WTC11 (cell line): ENCODE data around the gene CTIF. TPM values are rescaled to one million over a fixed set of nuclear protein-coding genes. Genes with fewer than 3 reads are reported as not detected.

Experiments
- ATAC-seq: fragments of 200-7000 bp; cut with Tn5 transposase; 2 replicates; pipeline ENCODE4 v1.10.0; 2021; ENCODE audit warnings: mild to moderate bottlenecking, moderate library complexity
- CTCF ChIA-PET: fragments of 300-600 bp; sonication (Branson Sonifier 250); formaldehyde crosslinking; loops from one replicate; lab custom pipeline; 2021; ENCODE audit warnings: antibody characterized with exemption; lab: Charles Lee
- POLR2A ChIA-PET: fragments of 350-600 bp; sonication (Branson Sonifier 250); formaldehyde crosslinking; loops from one replicate; lab custom pipeline; 2021; ENCODE audit warnings: antibody characterized with exemption; lab: Charles Lee
- DNase-seq: peaks from one replicate; pipeline ENCODE4 v3.0.0; 2021; ENCODE audit warnings: low spot score
- H3K27ac Mint-ChIP-seq: 2 replicates; pipeline ENCODE4 v1.8.0; 2021; ENCODE audit warnings: mixed read lengths
- H3K27me3 Mint-ChIP-seq: 2 replicates; pipeline ENCODE4 v1.8.0; 2021; ENCODE audit warnings: low read depth, mild to moderate bottlenecking, moderate library complexity, mixed read lengths
- H3K36me3 Mint-ChIP-seq: 2 replicates; pipeline ENCODE4 v1.8.0; 2021; ENCODE audit warnings: mixed read lengths
- H3K4me1 Mint-ChIP-seq: 2 replicates; pipeline ENCODE4 v1.8.0; 2022; ENCODE audit warnings: mixed read lengths
- H3K4me3 Mint-ChIP-seq: 2 replicates; pipeline ENCODE4 v1.8.0; 2021; ENCODE audit warnings: mild to moderate bottlenecking, moderate library complexity, mixed read lengths
- H3K9me3 Mint-ChIP-seq: 2 replicates; pipeline ENCODE4 v1.8.0; 2021; ENCODE audit warnings: mixed read lengths
- AFF4 ChIP-seq: sonication (generic); formaldehyde crosslinking; IDR thresholded peaks from 2 replicates; pipeline ENCODE4 v1.8.1; 2023; ENCODE audit warnings: mild to moderate bottlenecking, missing genetic modification reagents, borderline replicate concordance
- ATF1 ChIP-seq: sonication (generic); formaldehyde crosslinking; IDR thresholded peaks from 2 replicates; pipeline ENCODE4 v1.8.1; 2023; ENCODE audit warnings: mild to moderate bottlenecking, moderate library complexity, missing genetic modification reagents
- CREB1 ChIP-seq: sonication (generic); formaldehyde crosslinking; IDR thresholded peaks from 2 replicates; pipeline ENCODE4 v1.8.0; 2023; ENCODE audit warnings: mild to moderate bottlenecking, missing genetic modification reagents
- ESRRA ChIP-seq: sonication (generic); formaldehyde crosslinking; IDR thresholded peaks from 2 replicates; pipeline ENCODE4 v1.8.1; 2022; ENCODE audit warnings: mild to moderate bottlenecking, missing genetic modification reagents, borderline replicate concordance
- MLX ChIP-seq: sonication (generic); formaldehyde crosslinking; IDR thresholded peaks from 2 replicates; pipeline ENCODE4 v1.8.1; 2023; ENCODE audit warnings: mild to moderate bottlenecking, missing genetic modification reagents, moderate library complexity
- NFE2L1 ChIP-seq: sonication (generic); formaldehyde crosslinking; IDR thresholded peaks from 2 replicates; pipeline ENCODE4 v1.8.1; 2023; ENCODE audit warnings: missing genetic modification reagents
- OVOL2 ChIP-seq: fragments of 250-450 bp; sonication (Bioruptor Pico); IDR thresholded peaks from 2 replicates; pipeline ENCODE4 v1.9.0; 2021; ENCODE audit warnings: mild to moderate bottlenecking, borderline replicate concordance
- RELA ChIP-seq: sonication (generic); formaldehyde crosslinking; IDR thresholded peaks from 2 replicates; pipeline ENCODE4 v1.8.1; 2022; ENCODE audit warnings: missing genetic modification reagents, mild to moderate bottlenecking, borderline replicate concordance
- SMAD4 ChIP-seq: sonication (generic); formaldehyde crosslinking; IDR thresholded peaks from 2 replicates; pipeline ENCODE4 v1.8.0; 2022; ENCODE audit warnings: mild to moderate bottlenecking, missing genetic modification reagents
- SP1 ChIP-seq: sonication (generic); formaldehyde crosslinking; conservative IDR thresholded peaks from 2 replicates; pipeline ENCODE4 v1.8.1; 2022; ENCODE audit warnings: missing genetic modification reagents
- ZNF219 ChIP-seq: sonication (generic); formaldehyde crosslinking; IDR thresholded peaks from 2 replicates; pipeline ENCODE4 v1.8.0; 2023; ENCODE audit warnings: missing genetic modification reagents, mild to moderate bottlenecking, borderline replicate concordance
- ZNF232 ChIP-seq: sonication (generic); formaldehyde crosslinking; IDR thresholded peaks from 2 replicates; pipeline ENCODE4 v1.8.0; 2022; ENCODE audit warnings: mild to moderate bottlenecking, missing genetic modification reagents
- ZNF423 ChIP-seq: fragments of 250-450 bp; sonication (Bioruptor Pico); IDR thresholded peaks from 2 replicates; pipeline ENCODE4 v2.1.2; 2022; ENCODE audit warnings: mild to moderate bottlenecking, moderate library complexity
- total RNA-seq: library from RNA; stranded (reverse); gene quantifications from 3 replicates; pipeline ENCODE4 v1.2.3, GENCODE V29; 2021
- TF ChIP-seq, protein P1 (sequence below): fragments of 250-450 bp; sonication (Bioruptor Pico); conservative IDR thresholded peaks from 2 replicates; pipeline ENCODE4 v1.9.0; 2021; ENCODE audit warnings: mild to moderate bottlenecking
- TF ChIP-seq, protein P2 (sequence below): fragments of 250-450 bp; sonication (Bioruptor Pico); IDR thresholded peaks from 2 replicates; pipeline ENCODE4 v2.1.2; 2022; ENCODE audit warnings: mild to moderate bottlenecking, moderate library complexity
- TF ChIP-seq, protein P3 (sequence below): sonication (generic); formaldehyde crosslinking; IDR thresholded peaks from 2 replicates; pipeline ENCODE4 v1.8.1; 2023; ENCODE audit warnings: mild to moderate bottlenecking, missing genetic modification reagents
- TF ChIP-seq, protein P4 (sequence below): sonication (generic); formaldehyde crosslinking; IDR thresholded peaks from 2 replicates; pipeline ENCODE4 v1.8.0; 2022; ENCODE audit warnings: mild to moderate bottlenecking, missing genetic modification reagents
- TF ChIP-seq, protein P5 (sequence below): fragments of 250-450 bp; sonication (Bioruptor Pico); IDR thresholded peaks from 2 replicates; pipeline ENCODE4 v1.9.0; 2021; ENCODE audit warnings: mild to moderate bottlenecking, borderline replicate concordance
- TF ChIP-seq, protein P6 (sequence below): sonication (generic); formaldehyde crosslinking; IDR thresholded peaks from 2 replicates; pipeline ENCODE4 v1.8.1; 2022; ENCODE audit warnings: low read depth, missing genetic modification reagents, borderline replicate concordance

Gene CTIF
- total RNA-seq, 1 experiment from 2014 or later: 28.5 TPM

GRCh38 chr18:48683197-48683596, 144.4 kb downstream of the CTIF start (continued):
- no peak for TF ChIP-seq AFF4 (CRISPR knock-in tag)
- no peak for TF ChIP-seq OVOL2 (CRISPR knock-in tag)
- TF ChIP-seq, protein P1, sequence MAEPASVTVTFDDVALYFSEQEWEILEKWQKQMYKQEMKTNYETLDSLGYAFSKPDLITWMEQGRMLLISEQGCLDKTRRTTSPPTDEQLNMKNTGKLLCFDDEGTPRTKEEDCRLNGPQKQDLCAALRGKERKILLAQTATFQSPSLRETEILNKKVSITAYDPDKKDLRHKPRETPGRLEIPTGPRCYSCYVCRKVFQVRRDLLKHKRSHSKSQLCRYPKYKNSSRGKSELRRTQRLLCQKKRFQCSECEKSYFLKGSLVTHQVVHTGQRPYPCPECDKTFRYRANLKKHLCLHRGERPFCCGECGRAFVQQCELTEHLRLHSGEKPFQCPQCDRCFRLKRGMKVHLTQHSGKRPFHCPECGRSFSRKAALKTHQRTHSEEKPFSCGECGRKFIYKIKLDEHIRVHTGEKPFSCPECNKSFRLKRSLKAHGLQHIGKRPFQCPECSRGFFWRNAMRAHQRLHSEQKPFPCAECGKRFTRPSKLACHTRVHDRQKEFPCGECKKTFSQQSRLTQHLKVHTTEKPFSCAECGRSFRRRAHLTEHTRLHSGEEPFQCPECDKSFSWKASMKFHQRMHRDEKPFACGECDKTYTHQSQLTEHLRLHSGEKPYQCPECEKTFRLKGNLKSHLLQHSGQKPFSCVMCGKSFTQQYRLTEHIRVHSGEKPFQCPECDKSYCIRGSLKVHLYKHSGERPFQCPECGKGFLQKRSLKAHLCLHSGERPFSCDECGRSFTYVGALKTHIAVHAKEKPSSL (CRISPR knock-in tag): no peak
- no peak for TF ChIP-seq SP1 (CRISPR knock-in tag)
- TF ChIP-seq, protein P2, sequence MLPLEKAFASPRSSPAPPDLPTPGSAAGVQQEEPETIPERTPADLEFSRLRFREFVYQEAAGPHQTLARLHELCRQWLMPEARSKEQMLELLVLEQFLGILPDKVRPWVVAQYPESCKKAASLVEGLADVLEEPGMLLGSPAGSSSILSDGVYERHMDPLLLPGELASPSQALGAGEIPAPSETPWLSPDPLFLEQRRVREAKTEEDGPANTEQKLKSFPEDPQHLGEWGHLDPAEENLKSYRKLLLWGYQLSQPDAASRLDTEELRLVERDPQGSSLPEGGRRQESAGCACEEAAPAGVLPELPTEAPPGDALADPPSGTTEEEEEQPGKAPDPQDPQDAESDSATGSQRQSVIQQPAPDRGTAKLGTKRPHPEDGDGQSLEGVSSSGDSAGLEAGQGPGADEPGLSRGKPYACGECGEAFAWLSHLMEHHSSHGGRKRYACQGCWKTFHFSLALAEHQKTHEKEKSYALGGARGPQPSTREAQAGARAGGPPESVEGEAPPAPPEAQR (CRISPR knock-in tag): no peak
- TF ChIP-seq ZNF219 (CRISPR knock-in tag): no peak
- TF ChIP-seq RELA: no peak
- no peak for TF ChIP-seq SMAD4
- no peak for TF ChIP-seq ATF1
- TF ChIP-seq, protein P3, sequence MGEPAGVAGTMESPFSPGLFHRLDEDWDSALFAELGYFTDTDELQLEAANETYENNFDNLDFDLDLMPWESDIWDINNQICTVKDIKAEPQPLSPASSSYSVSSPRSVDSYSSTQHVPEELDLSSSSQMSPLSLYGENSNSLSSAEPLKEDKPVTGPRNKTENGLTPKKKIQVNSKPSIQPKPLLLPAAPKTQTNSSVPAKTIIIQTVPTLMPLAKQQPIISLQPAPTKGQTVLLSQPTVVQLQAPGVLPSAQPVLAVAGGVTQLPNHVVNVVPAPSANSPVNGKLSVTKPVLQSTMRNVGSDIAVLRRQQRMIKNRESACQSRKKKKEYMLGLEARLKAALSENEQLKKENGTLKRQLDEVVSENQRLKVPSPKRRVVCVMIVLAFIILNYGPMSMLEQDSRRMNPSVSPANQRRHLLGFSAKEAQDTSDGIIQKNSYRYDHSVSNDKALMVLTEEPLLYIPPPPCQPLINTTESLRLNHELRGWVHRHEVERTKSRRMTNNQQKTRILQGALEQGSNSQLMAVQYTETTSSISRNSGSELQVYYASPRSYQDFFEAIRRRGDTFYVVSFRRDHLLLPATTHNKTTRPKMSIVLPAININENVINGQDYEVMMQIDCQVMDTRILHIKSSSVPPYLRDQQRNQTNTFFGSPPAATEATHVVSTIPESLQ (CRISPR knock-in tag): no peak
- no peak for TF ChIP-seq ZNF423 (CRISPR knock-in tag)

DNA sequence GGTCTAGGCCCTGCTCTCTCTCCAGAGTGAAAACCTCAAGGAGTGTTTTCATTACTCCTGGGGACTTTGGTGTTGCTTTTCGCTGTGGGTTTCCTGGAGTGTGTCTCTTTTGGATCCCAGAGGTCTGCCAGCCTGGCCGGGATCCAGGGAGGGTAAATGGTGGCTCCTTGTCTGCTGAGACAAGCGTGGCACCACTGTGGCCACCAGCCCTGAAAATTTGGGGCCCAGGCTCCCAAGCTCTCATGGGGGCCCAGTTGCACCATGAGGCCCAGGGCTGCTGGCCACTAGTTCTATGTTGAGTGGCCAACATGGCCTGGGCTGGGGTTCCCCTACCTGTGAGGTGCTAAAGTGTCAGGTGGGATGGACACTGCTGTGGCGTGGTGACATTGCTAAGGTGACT, 144.8 kb downstream of the CTIF start:
- DNase-seq: no peak
- Mint-ChIP-seq H3K9me3 (peaks cover 10% of the 10 kb centered on the region; the same call in 1 of the 2 replicates), H3K27ac (no peak overlapping the region), H3K4me3 (no peak overlapping the region), H3K27me3 (no peaks in the 10 kb centered on the region), H3K4me1 (no peaks in the 10 kb centered on the region), H3K36me3 (no peaks in the 10 kb centered on the region)
- ChIA-PET CTCF (no interaction called here), POLR2A (no interaction called here)
- ATAC-seq: no peak
- TF ChIP-seq ATF1 (no peak), ZNF232 (no peak), ESRRA (no peak), CREB1 (no peak), NFE2L1 (CRISPR knock-in tag) (no peak), MLX (no peak), ZNF423 (CRISPR knock-in tag) (no peak)
- TF ChIP-seq, protein P4, sequence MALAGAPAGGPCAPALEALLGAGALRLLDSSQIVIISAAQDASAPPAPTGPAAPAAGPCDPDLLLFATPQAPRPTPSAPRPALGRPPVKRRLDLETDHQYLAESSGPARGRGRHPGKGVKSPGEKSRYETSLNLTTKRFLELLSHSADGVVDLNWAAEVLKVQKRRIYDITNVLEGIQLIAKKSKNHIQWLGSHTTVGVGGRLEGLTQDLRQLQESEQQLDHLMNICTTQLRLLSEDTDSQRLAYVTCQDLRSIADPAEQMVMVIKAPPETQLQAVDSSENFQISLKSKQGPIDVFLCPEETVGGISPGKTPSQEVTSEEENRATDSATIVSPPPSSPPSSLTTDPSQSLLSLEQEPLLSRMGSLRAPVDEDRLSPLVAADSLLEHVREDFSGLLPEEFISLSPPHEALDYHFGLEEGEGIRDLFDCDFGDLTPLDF (CRISPR knock-in tag): no peak
- TF ChIP-seq, protein P5, sequence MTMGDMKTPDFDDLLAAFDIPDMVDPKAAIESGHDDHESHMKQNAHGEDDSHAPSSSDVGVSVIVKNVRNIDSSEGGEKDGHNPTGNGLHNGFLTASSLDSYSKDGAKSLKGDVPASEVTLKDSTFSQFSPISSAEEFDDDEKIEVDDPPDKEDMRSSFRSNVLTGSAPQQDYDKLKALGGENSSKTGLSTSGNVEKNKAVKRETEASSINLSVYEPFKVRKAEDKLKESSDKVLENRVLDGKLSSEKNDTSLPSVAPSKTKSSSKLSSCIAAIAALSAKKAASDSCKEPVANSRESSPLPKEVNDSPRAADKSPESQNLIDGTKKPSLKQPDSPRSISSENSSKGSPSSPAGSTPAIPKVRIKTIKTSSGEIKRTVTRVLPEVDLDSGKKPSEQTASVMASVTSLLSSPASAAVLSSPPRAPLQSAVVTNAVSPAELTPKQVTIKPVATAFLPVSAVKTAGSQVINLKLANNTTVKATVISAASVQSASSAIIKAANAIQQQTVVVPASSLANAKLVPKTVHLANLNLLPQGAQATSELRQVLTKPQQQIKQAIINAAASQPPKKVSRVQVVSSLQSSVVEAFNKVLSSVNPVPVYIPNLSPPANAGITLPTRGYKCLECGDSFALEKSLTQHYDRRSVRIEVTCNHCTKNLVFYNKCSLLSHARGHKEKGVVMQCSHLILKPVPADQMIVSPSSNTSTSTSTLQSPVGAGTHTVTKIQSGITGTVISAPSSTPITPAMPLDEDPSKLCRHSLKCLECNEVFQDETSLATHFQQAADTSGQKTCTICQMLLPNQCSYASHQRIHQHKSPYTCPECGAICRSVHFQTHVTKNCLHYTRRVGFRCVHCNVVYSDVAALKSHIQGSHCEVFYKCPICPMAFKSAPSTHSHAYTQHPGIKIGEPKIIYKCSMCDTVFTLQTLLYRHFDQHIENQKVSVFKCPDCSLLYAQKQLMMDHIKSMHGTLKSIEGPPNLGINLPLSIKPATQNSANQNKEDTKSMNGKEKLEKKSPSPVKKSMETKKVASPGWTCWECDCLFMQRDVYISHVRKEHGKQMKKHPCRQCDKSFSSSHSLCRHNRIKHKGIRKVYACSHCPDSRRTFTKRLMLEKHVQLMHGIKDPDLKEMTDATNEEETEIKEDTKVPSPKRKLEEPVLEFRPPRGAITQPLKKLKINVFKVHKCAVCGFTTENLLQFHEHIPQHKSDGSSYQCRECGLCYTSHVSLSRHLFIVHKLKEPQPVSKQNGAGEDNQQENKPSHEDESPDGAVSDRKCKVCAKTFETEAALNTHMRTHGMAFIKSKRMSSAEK: no peak
- TF ChIP-seq, protein P6, sequence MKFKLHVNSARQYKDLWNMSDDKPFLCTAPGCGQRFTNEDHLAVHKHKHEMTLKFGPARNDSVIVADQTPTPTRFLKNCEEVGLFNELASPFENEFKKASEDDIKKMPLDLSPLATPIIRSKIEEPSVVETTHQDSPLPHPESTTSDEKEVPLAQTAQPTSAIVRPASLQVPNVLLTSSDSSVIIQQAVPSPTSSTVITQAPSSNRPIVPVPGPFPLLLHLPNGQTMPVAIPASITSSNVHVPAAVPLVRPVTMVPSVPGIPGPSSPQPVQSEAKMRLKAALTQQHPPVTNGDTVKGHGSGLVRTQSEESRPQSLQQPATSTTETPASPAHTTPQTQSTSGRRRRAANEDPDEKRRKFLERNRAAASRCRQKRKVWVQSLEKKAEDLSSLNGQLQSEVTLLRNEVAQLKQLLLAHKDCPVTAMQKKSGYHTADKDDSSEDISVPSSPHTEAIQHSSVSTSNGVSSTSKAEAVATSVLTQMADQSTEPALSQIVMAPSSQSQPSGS (CRISPR knock-in tag): no peak
